BJ (cell line): Measurements from ENCODE around the gene MVB12A. TPM values are rescaled to one million over a fixed set of nuclear protein-coding genes. Genes with fewer than 3 reads are reported as not detected.

Experiments
- CTCF ChIA-PET: fragments of 350-600 bp; formaldehyde crosslinking; extraction: SDS; loops from one replicate; lab custom pipeline; 2021; ENCODE audit warnings: antibody characterized with exemption, inconsistent platforms; lab: Yijun Ruan, JAX
- POLR2A ChIA-PET: fragments of 300-600 bp; sonication (Branson Sonifier 250); formaldehyde crosslinking; extraction: SDS; loops from one replicate; lab custom pipeline; 2021; ENCODE audit warnings: antibody characterized with exemption; lab: Charles Lee
- DNase-seq: peaks from one replicate; pipeline ENCODE4 v3.0.0-alpha.2; 2011; ENCODE audit warnings: low read depth
- H3K27me3 ChIP-seq: 2 replicates; pipeline ENCODE4 v1.6.0; 2011; ENCODE audit warnings: low read length; ENCODE audit not compliant: control insufficient read depth, insufficient read depth
- H3K36me3 ChIP-seq: 2 replicates; pipeline ENCODE4 v1.5.1; 2011; ENCODE audit warnings: low read length; ENCODE audit not compliant: control insufficient read depth, insufficient read depth
- H3K4me3 ChIP-seq: 2 replicates; pipeline ENCODE4 v1.5.1; 2011; ENCODE audit warnings: low read depth, mild to moderate bottlenecking, control low read depth, low read length
- CTCF ChIP-seq: IDR thresholded peaks from 2 replicates; pipeline ENCODE4 v1.5.1; 2011; ENCODE audit warnings: low read depth, mild to moderate bottlenecking, control low read depth, inconsistent platforms, low read length, moderate library complexity; ENCODE audit not compliant: insufficient read depth
- polyA plus RNA-seq: library from polyadenylated mRNA; depleted of rRNA; stranded (reverse); fragments of >200 nt; gene quantifications from 2 replicates; pipeline ENCODE4 v1.2.3, GENCODE V29; 2011

The MVB12A gene
- polyA plus RNA-seq, 1 experiment, result 47.3 TPM

GRCh38 chr19:17429641-17430113 is 9.8 kb downstream of the MVB12A start:
- Histone ChIP-seq H3K27me3 (no peaks in the 10 kb centered on the region), H3K4me3 (no peak overlapping the region), H3K36me3 (no peaks in the 10 kb centered on the region)
- ChIA-PET POLR2A (no interaction called here), CTCF (interaction anchor here (1.1 to 1.7 kb wide), 3 partner anchors 12 to 37 kb away, joined by 3 to 5 read pairs (median 5); no protein-coding TSS in a partner anchor)
- TF ChIP-seq CTCF, result no peak
- DNase-seq, result no peak

GRCh38 chr19:17431417-17431816 is 11.6 kb downstream of the MVB12A start:
- TF ChIP-seq CTCF, result no peak
- Histone ChIP-seq H3K4me3 (no peak overlapping the region), H3K27me3 (no peaks in the 10 kb centered on the region), H3K36me3 (no peaks in the 10 kb centered on the region)
- DNase-seq, result no peak
- CTCF ChIA-PET, result no interaction called here
- POLR2A ChIA-PET, result no interaction called here

GRCh38 chr19:17435218-17435617 is 15.4 kb downstream of the MVB12A start:
- Histone ChIP-seq H3K4me3 (no peak overlapping the region), H3K27me3 (no peaks in the 10 kb centered on the region), H3K36me3 (no peaks in the 10 kb centered on the region)
- DNase-seq, result no peak
- CTCF ChIA-PET, result no interaction called here
- POLR2A ChIA-PET, result no interaction called here
- no peak for TF ChIP-seq CTCF

- H3K4me3 ChIP-seq, result no peak overlapping the region
- ChIA-PET CTCF (no interaction called here), POLR2A (no interaction called here)
- DNase-seq, result no peak
- no peaks in the 10 kb centered on the region for H3K27me3 ChIP-seq
- no peak for TF ChIP-seq CTCF
- no peaks in the 10 kb centered on the region for H3K36me3 ChIP-seq
Observed at GRCh38 chr19:17436094-17436873, 16.4 kb downstream of the MVB12A start.

GRCh38 chr19:17436874-17437267 is 17.0 kb downstream of the MVB12A start:
- CTCF ChIA-PET, result interaction anchor here (1.1 kb wide), 1 partner anchor 13 kb away, joined by 5 read pairs; the partner anchor contains the start of gene TMEM221

More at GRCh38 chr19:17436874-17437267, 17.0 kb downstream of the MVB12A start:
- TF ChIP-seq CTCF, result no peak
- POLR2A ChIA-PET, result no interaction called here
- Histone ChIP-seq H3K4me3 (no peak overlapping the region), H3K27me3 (no peaks in the 10 kb centered on the region), H3K36me3 (no peaks in the 10 kb centered on the region)
- no peak for DNase-seq
